GM19025 (cell line): Measurements from ENCODE around the gene MST1.
"Not testable (repeated sequence)": the region's sequence is repeated elsewhere in the genome, so short reads cannot be mapped to it uniquely, and the experiment has no call there.

ENCODE experiments used
- ATAC-seq: cut with Tn5 transposase; IDR thresholded peaks from one replicate; pipeline ENCODE4 v1.9.1; 2021; ENCODE audit warnings: mild to moderate bottlenecking, low read depth, moderate library complexity; ENCODE audit not compliant: unreplicated experiment

The MST1 gene

GRCh38 chr3:49702672-49703071 is 13.4 kb upstream of the MST1 start:
- ATAC-seq: no peak

- ATAC-seq: no peak
Measured at GRCh38 chr3:49701388-49702077, 12.3 kb upstream of the MST1 start.

GRCh38 chr3:49700453-49701128 is 11.3 kb upstream of the MST1 start:
- ATAC-seq: no peak

- ATAC-seq: no peak
Measured at GRCh38 chr3:49700014-49700413, 10.7 kb upstream of the MST1 start.

GRCh38 chr3:49699281-49699979 is 10.2 kb upstream of the MST1 start:
- no peak for ATAC-seq

- not testable (repeated sequence) for ATAC-seq
Measured at GRCh38 chr3:49695350-49696015, 6.2 kb upstream of the MST1 start.

- not testable (repeated sequence) for ATAC-seq
Measured at GRCh38 chr3:49694409-49695070, 5.3 kb upstream of the MST1 start.

GRCh38 chr3:49691481-49691880 is 2.2 kb upstream of the MST1 start:
- not testable (repeated sequence) for ATAC-seq

GRCh38 chr3:49690856-49691255 is 1.6 kb upstream of the MST1 start:
- ATAC-seq: not testable (repeated sequence)

GRCh38 chr3:49689908-49690624 is 792 bp upstream of the MST1 start:
- ATAC-seq: not testable (repeated sequence)

GRCh38 chr3:49688338-49689045 is 782 bp downstream of the MST1 start:
- peak; percentile 9 for ATAC-seq

GRCh38 chr3:49687424-49687795 is 1.9 kb downstream of the MST1 start:
- not testable (repeated sequence) for ATAC-seq

- ATAC-seq: not testable (repeated sequence)
Measured at GRCh38 chr3:49686769-49687423, 2.4 kb downstream of the MST1 start.

- not testable (repeated sequence) for ATAC-seq
Measured at GRCh38 chr3:49686346-49686745, 2.9 kb downstream of the MST1 start.

GRCh38 chr3:49685846-49686245 is 3.4 kb downstream of the MST1 start:
- ATAC-seq: not testable (repeated sequence)

- ATAC-seq: not testable (repeated sequence)
Measured at GRCh38 chr3:49685103-49685502, 4.2 kb downstream of the MST1 start.

GRCh38 chr3:49684453-49684852 is 4.8 kb downstream of the MST1 start:
- not testable (repeated sequence) for ATAC-seq

- ATAC-seq: no peak
Measured at GRCh38 chr3:49683162-49683561, 6.1 kb downstream of the MST1 start.

- ATAC-seq: no peak
Measured at GRCh38 chr3:49681543-49681942, 7.7 kb downstream of the MST1 start.
